Panc1 (cell line): Measurements from ENCODE around the gene HES5. TPM values are rescaled to one million over a fixed set of nuclear protein-coding genes. Genes with fewer than 3 reads are reported as not detected.
A peak's percentile ranks its signal among the peaks of the same experiment; 100 is the strongest.

ENCODE experiments used
- ATAC-seq: fragments of 200-7000 bp; cut with Tn5 transposase; 2 replicates; pipeline ENCODE4 v1.9.1; 2020; ENCODE audit warnings: mild to moderate bottlenecking, moderate library complexity
- BruUV-seq: library from RNA; stranded (reverse); fragments of 400-500 nt; replicated peaks from 2 replicates; lab custom pipeline; 2021; lab: Mats Ljungman, UMichigan
- CTCF ChIA-PET: fragments of 300-600 bp; sonication (Branson Sonifier 250); formaldehyde crosslinking; loops from one replicate; lab custom pipeline; 2022; ENCODE audit warnings: antibody characterized with exemption; lab: Charles Lee
- POLR2A ChIA-PET: fragments of 300-600 bp; sonication (Branson Sonifier 250); formaldehyde crosslinking; loops from one replicate; lab custom pipeline; 2022; ENCODE audit warnings: antibody characterized with exemption; lab: Charles Lee
- DNase-seq: peaks from one replicate; pipeline ENCODE4 v3.0.0-alpha.2; 2010; ENCODE audit warnings: low read depth, low spot score
- H3K27ac ChIP-seq: 2 replicates; pipeline ENCODE4 v1.5.1; 2011; ENCODE audit warnings: mild to moderate bottlenecking, low read length, inconsistent platforms
- H3K27me3 ChIP-seq: fragments of 200-500 bp; sonication (Bioruptor generic); 2 replicates; pipeline ENCODE4 v1.6.0; 2014; ENCODE audit warnings: low read length, inconsistent platforms; ENCODE audit not compliant: control insufficient read depth, insufficient read depth
- H3K36me3 ChIP-seq: fragments of 200-500 bp; sonication (Bioruptor generic); 2 replicates; pipeline ENCODE4 v1.5.1; 2014; ENCODE audit warnings: inconsistent platforms, mild to moderate bottlenecking, low read length, moderate library complexity; ENCODE audit not compliant: control insufficient read depth, insufficient read depth
- H3K4me1 ChIP-seq: 2 replicates; pipeline ENCODE4 v1.5.1; 2011; ENCODE audit warnings: inconsistent platforms, mild to moderate bottlenecking, low read length, moderate library complexity; ENCODE audit not compliant: control insufficient read depth, insufficient read depth
- H3K4me3 ChIP-seq, 2 experiments: 2 replicates each; pipeline ENCODE4 v1.5.1; 2011 to 2012; ENCODE audit warnings: low read depth in 2 of 2, low read length in 2 of 2, mild to moderate bottlenecking in 2 of 2, inconsistent platforms in 1 of 2, moderate library complexity in 1 of 2
- H3K9me3 ChIP-seq: fragments of 200-500 bp; sonication (Bioruptor generic); 2 replicates; pipeline ENCODE4 v1.5.1; 2014; ENCODE audit warnings: low read depth, mild to moderate bottlenecking, inconsistent platforms, low read length, moderate library complexity; ENCODE audit not compliant: control insufficient read depth, insufficient read depth
- POLR2AphosphoS5 ChIP-seq: IDR thresholded peaks from 2 replicates; pipeline ENCODE4 v1.6.1; 2012; ENCODE audit warnings: mild to moderate bottlenecking, low read depth, low read length, moderate library complexity
- SIN3A ChIP-seq: IDR thresholded peaks from 2 replicates; pipeline ENCODE4 v1.6.1; 2012; ENCODE audit warnings: low read depth, mild to moderate bottlenecking, low read length, moderate library complexity, borderline replicate concordance; ENCODE audit not compliant: insufficient read depth
- TCF7L2 ChIP-seq: IDR thresholded peaks from 2 replicates; pipeline ENCODE4 v1.6.1; 2011; ENCODE audit warnings: mild to moderate bottlenecking, low read depth, low read length, inconsistent platforms
- in situ Hi-C: cut with HindIII; loops from 2 replicates; pipeline ENCODE4 v1.10.0; 2016; ENCODE audit warnings: low sequenced_read_pairs, low pct_unique_long_range_greater_than_20kb
- intact Hi-C: fragments of 100-400 bp; cut with micrococcal nuclease; formaldehyde crosslinking; loops from one replicate; pipeline ENCODE4 v1.10.0; 2022; ENCODE audit not compliant: unreplicated experiment
- total RNA-seq: library from RNA; stranded (reverse); gene quantifications from one replicate; pipeline ENCODE4 v1.2.1, GENCODE V29; 2021; ENCODE audit not compliant: unreplicated experiment
- TF ChIP-seq, protein P1 (sequence below): fragments of 450-650 bp; IDR thresholded peaks from 2 replicates; pipeline ENCODE4 v1.5.1; 2017; ENCODE audit warnings: mild to moderate bottlenecking
- TF ChIP-seq, protein P2 (sequence below), 2 experiments: IDR thresholded peaks; 2 replicates each; pipeline ENCODE4 v1.6.1; 2011 to 2012; ENCODE audit warnings: low read depth in 2 of 2, control low read depth in 1 of 2, low read length in 1 of 2, mild to moderate bottlenecking in 1 of 2, moderate library complexity in 1 of 2; ENCODE audit not compliant: insufficient read depth in 1 of 2

HES5 gene
- total RNA-seq, 1 experiment from 2014 or later, result not detected

GRCh38 chr1:2540816-2541492 is 10.9 kb upstream of the HES5 start:
- no peak overlapping the region for H3K4me3 ChIP-seq
- H3K4me1 ChIP-seq, result peaks cover 49% of the 10 kb centered on the region
- ATAC-seq, result no peak
- H3K36me3 ChIP-seq, result no peaks in the 10 kb centered on the region
- H3K27me3 ChIP-seq, result no peaks in the 10 kb centered on the region
- intact Hi-C loops, result loop anchor here (10.0 kb wide), 1 partner anchor 76 kb away; no protein-coding TSS in a partner anchor
- ChIA-PET CTCF (no interaction called here), POLR2A (no interaction called here)
- no peaks in the 10 kb centered on the region for H3K9me3 ChIP-seq
- in situ Hi-C loops, result no loop called here
- BruUV-seq, result no TSS peak
- DNase-seq, result no peak
- H3K27ac ChIP-seq, result no peak overlapping the region
- TF ChIP-seq POLR2AphosphoS5, result no peak
- TF ChIP-seq, protein P1, sequence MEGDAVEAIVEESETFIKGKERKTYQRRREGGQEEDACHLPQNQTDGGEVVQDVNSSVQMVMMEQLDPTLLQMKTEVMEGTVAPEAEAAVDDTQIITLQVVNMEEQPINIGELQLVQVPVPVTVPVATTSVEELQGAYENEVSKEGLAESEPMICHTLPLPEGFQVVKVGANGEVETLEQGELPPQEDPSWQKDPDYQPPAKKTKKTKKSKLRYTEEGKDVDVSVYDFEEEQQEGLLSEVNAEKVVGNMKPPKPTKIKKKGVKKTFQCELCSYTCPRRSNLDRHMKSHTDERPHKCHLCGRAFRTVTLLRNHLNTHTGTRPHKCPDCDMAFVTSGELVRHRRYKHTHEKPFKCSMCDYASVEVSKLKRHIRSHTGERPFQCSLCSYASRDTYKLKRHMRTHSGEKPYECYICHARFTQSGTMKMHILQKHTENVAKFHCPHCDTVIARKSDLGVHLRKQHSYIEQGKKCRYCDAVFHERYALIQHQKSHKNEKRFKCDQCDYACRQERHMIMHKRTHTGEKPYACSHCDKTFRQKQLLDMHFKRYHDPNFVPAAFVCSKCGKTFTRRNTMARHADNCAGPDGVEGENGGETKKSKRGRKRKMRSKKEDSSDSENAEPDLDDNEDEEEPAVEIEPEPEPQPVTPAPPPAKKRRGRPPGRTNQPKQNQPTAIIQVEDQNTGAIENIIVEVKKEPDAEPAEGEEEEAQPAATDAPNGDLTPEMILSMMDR, result no peak
- TF ChIP-seq, protein P2, sequence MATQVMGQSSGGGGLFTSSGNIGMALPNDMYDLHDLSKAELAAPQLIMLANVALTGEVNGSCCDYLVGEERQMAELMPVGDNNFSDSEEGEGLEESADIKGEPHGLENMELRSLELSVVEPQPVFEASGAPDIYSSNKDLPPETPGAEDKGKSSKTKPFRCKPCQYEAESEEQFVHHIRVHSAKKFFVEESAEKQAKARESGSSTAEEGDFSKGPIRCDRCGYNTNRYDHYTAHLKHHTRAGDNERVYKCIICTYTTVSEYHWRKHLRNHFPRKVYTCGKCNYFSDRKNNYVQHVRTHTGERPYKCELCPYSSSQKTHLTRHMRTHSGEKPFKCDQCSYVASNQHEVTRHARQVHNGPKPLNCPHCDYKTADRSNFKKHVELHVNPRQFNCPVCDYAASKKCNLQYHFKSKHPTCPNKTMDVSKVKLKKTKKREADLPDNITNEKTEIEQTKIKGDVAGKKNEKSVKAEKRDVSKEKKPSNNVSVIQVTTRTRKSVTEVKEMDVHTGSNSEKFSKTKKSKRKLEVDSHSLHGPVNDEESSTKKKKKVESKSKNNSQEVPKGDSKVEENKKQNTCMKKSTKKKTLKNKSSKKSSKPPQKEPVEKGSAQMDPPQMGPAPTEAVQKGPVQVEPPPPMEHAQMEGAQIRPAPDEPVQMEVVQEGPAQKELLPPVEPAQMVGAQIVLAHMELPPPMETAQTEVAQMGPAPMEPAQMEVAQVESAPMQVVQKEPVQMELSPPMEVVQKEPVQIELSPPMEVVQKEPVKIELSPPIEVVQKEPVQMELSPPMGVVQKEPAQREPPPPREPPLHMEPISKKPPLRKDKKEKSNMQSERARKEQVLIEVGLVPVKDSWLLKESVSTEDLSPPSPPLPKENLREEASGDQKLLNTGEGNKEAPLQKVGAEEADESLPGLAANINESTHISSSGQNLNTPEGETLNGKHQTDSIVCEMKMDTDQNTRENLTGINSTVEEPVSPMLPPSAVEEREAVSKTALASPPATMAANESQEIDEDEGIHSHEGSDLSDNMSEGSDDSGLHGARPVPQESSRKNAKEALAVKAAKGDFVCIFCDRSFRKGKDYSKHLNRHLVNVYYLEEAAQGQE (IDR thresholded peaks at IDR 0.05; ENCODE audit: insufficient read depth in 1 of 2, low read depth in 2 of 2, low read length in 1 of 2), result no peak
- TF ChIP-seq SIN3A, result no peak
- no peak for TF ChIP-seq TCF7L2

DNA sequence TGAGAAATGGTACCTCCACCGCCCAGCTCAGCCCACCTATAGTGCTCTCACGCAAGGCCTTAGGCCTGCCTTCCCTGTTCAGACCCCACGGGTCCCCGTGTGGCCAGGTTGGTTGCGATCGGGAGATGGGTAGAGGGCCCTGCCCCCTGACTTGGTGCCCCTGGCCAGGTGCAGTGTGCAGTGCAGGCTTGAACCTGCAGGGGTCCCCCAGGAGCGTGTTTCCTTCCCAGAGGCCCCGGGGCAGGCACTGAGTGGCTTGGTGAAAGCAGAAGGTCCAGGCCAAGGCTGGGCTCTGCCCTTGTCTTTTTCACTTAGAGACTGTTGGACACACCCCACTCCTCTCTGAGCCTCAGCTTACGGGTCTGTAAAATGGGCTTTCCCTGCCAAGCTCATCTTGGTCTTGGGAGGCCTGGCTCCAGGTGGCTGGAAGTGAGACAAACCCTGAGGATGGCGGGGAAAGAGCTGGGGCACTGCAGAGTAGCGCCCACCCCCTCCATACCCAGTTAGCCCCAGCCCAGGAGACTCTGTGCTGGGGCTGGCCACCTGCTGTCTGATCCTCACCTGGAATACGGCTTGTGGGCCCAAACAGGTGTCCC is 9.3 kb upstream of the HES5 start:
- in situ Hi-C loops, result no loop called here
- no peak for ATAC-seq
- no peaks in the 10 kb centered on the region for H3K36me3 ChIP-seq
- TF ChIP-seq, protein P1, result peak; percentile 76
- TF ChIP-seq SIN3A, result no peak
- no peak for DNase-seq
- ChIA-PET POLR2A (no interaction called here), CTCF (no interaction called here)
- no peaks in the 10 kb centered on the region for H3K27me3 ChIP-seq
- H3K27ac ChIP-seq, result no peak overlapping the region
- BruUV-seq, result no TSS peak
- H3K4me3 ChIP-seq, result no peak overlapping the region
- no peaks in the 10 kb centered on the region for H3K9me3 ChIP-seq
- peaks cover 49% of the 10 kb centered on the region for H3K4me1 ChIP-seq
- intact Hi-C loops, result no loop called here
